Caki2 (cell line): Measurements from ENCODE around the gene EFEMP2. TPM values are rescaled to one million over a fixed set of nuclear protein-coding genes. Genes with fewer than 3 reads are reported as not detected.
"Not testable (repeated sequence)": the region's sequence is repeated elsewhere in the genome, so short reads cannot be mapped to it uniquely, and the experiment has no call there.

Source experiments
- DNase-seq: peaks from one replicate; pipeline ENCODE4 v3.0.0-alpha.2; 2015; ENCODE audit warnings: low read depth
- in situ Hi-C: cut with HindIII; loops from 2 replicates; pipeline ENCODE4 v1.10.0; 2016; ENCODE audit warnings: low sequenced_read_pairs, low pct_unique_long_range_greater_than_20kb, mixed read lengths
- total RNA-seq: library from RNA; depleted of rRNA; stranded (reverse); fragments of >200 nt; shearing (Covaris generic); gene quantifications from 2 replicates; pipeline ENCODE4 v1.2.3, GENCODE V29; 2014; ENCODE audit warnings: low replicate concordance

EFEMP2 gene
- total RNA-seq, 1 experiment from 2014 or later = 5.2 TPM

- no peak for DNase-seq
- in situ Hi-C loops = no loop called here
Measured at GRCh38 chr11:65850217-65851082, 22.1 kb downstream of the EFEMP2 start.

GRCh38 chr11:65849771-65850216, 22.8 kb downstream of the EFEMP2 start:
- in situ Hi-C loops = no loop called here
- no peak for DNase-seq

DNA sequence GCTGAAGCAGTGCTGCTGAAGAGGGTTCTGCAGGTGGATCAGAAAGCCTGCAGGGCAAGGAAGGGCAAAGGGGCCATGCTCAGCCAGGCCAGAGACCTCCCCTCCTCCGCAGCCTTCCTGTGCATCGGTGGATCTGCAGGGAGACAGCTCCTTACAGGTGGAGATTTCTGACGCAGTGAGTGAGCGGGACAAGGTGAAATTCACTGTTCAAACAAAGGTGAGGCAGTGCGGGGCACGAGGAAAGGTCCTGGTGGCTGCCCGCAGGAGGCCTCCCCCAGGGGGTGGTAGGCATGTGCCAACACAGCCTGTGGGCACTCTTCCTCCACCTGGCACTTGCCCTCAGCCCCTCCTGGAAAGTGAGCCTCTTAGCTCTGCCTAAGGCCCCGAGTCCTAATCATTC, 23.2 kb downstream of the EFEMP2 start:
- DNase-seq = no peak
- in situ Hi-C loops = no loop called here

- DNase-seq, in situ Hi-C loops: not testable (repeated sequence)
Measured at GRCh38 chr11:65848693-65849092, 23.9 kb downstream of the EFEMP2 start.

- no peak for DNase-seq
- in situ Hi-C loops = no loop called here
Measured at GRCh38 chr11:65847746-65848145, 24.9 kb downstream of the EFEMP2 start.

- in situ Hi-C loops = no loop called here
- DNase-seq = no peak
Measured at GRCh38 chr11:65844231-65844872, 28.2 kb downstream of the EFEMP2 start.

DNA sequence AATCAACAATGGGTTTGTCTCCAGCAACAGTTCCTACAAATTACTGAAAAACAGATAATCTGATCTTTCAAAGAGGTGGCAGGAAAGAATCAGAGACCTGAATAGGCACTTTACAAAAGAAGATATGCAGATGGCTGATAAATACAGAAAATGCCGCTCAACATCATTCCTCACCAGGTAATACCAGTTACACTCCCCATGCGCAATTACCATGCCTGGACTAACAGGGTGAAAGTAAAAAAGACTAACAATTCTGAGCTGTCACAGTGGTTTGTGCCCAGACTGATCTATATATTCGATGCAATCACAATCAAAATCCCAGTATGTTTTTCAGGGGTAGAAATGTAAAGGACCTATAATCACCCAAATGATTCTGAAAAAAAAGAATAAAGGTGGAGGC, 28.8 kb downstream of the EFEMP2 start:
- no peak for DNase-seq
- in situ Hi-C loops = no loop called here

GRCh38 chr11:65842144-65842543, 30.5 kb downstream of the EFEMP2 start:
- in situ Hi-C loops = no loop called here
- DNase-seq = no peak

GRCh38 chr11:65834202-65834601, 38.4 kb downstream of the EFEMP2 start:
- in situ Hi-C loops = no loop called here
- DNase-seq = no peak

- no peak for DNase-seq
- in situ Hi-C loops = no loop called here
Measured at GRCh38 chr11:65833297-65834030, 39.1 kb downstream of the EFEMP2 start, which contains the start of gene SNX32. Gene SNX32 (plus strand): TSS chr11:65833963. CDS start chr11:65834066, 103 bp downstream.

GRCh38 chr11:65832231-65832630, 40.4 kb downstream of the EFEMP2 start:
- in situ Hi-C loops, DNase-seq: not testable (repeated sequence)

- DNase-seq = no peak
- in situ Hi-C loops = no loop called here
Measured at GRCh38 chr11:65829459-65829858, 43.1 kb downstream of the EFEMP2 start.

DNA sequence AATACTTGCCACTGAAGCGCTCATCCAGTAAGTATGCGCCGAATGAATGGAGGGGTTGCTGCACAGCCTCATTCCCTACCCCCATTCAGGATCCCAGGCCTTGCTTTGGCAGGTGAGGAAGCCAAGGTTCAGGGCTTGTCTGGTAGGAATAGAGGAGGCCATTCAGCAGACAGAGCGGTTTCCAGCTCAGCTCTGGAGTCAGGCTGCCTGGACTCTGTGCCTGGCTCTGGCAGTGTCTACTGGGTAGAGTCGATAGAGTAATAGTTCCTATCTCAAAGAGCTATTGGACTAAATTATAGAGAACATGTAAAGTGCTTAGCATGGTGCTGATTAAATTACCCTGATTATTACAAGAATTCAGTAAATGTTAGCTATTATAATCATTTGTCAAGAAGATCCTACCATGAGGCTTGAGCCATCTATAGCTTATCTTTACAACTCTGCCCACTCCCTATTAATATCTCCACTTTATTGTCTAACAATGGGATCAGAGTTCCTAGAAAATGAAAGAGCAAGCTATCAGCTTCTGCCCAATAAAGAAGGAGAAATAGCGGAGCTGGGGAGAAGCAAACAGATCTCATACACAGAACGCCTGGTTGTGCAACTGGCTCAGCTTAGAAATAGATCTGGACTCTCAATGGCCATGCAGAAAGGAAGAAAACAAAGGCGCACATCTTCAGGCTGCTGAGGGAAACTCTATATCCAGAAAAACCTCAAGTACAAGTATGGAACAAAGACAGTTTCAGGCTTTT, 45.4 kb downstream of the EFEMP2 start:
- DNase-seq = no peak
- in situ Hi-C loops = no loop called here

DNA sequence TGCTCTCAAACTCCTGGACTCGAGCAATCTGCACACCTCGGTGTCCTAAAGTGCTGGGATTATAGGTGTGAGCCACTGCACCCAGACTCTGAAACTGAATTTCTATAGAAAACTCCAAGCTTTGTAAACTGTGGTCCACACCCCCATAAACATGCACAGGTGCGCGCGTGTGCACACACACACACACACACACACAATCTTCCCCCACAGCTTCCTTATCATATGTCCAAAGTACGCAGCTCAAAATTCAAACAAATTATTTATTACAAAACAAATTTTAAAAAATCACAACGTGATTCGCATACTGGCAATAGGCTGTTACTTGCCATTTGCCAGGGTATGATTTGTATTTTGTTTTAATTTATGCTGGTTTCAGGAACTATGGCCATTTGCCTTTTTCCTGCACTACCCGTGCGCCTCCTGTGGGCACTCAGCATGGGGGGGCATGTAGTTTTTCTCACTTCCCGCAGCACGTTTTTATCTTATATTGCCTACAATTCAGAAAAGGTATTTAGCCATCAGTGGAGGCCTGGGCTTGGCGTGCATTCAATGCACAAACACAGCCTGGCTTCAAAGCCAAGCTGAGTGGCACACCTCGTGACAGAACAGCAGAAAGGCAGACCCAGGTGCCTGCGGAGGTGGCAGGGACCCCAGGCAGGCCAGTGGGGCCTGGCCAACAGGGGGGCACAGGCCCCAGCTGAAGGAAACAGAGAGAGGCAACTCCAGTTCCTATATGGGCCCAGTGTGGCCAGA, 49.6 kb downstream of the EFEMP2 start:
- DNase-seq = no peak
- in situ Hi-C loops = no loop called here

GRCh38 chr11:65821107-65821506, 51.5 kb downstream of the EFEMP2 start:
- in situ Hi-C loops = no loop called here
- DNase-seq = no peak

- peak; percentile 81 for DNase-seq
- in situ Hi-C loops = no loop called here
Measured at GRCh38 chr11:65817835-65818680, 54.5 kb downstream of the EFEMP2 start.
